Osteoblast (primary cell): Measurements from ENCODE around the gene MYF5. TPM values are rescaled to one million over a fixed set of nuclear protein-coding genes. Genes with fewer than 3 reads are reported as not detected.

Source experiments
- DNase-seq: peaks from one replicate; pipeline ENCODE4 v3.0.0; 2011; ENCODE audit warnings: low spot score, mixed read lengths; ENCODE audit not compliant: insufficient read length; ENCODE audit errors: missing footprints
- H2AFZ ChIP-seq: 2 replicates; pipeline ENCODE4 v1.6.0; 2011; ENCODE audit warnings: mild to moderate bottlenecking, low read length
- H3K27ac ChIP-seq: 2 replicates; pipeline ENCODE4 v1.5.1; 2011; ENCODE audit warnings: mild to moderate bottlenecking, low read depth, low read length, moderate library complexity
- H3K27me3 ChIP-seq: 2 replicates; pipeline ENCODE4 v1.6.0; 2012; ENCODE audit warnings: mild to moderate bottlenecking, control low read depth, inconsistent platforms, low read length, moderate library complexity; ENCODE audit not compliant: insufficient read depth
- H3K36me3 ChIP-seq: 2 replicates; pipeline ENCODE4 v1.5.1; 2011; ENCODE audit warnings: mild to moderate bottlenecking, low read length, control low read depth, moderate library complexity; ENCODE audit not compliant: insufficient read depth
- H3K4me1 ChIP-seq: 2 replicates; pipeline ENCODE4 v1.5.1; 2011; ENCODE audit warnings: mild to moderate bottlenecking, low read length, control low read depth, moderate library complexity; ENCODE audit not compliant: insufficient read depth
- H3K4me2 ChIP-seq: 2 replicates; pipeline ENCODE4 v1.6.0; 2011; ENCODE audit warnings: mild to moderate bottlenecking, low read length; ENCODE audit not compliant: insufficient read depth
- H3K4me3 ChIP-seq: fragments of 200-600 bp; sonication (generic); 3 replicates; pipeline ENCODE4 v1.5.1; 2012; ENCODE audit warnings: mild to moderate bottlenecking, low read length, inconsistent platforms; ENCODE audit not compliant: insufficient read depth
- H3K79me2 ChIP-seq: 2 replicates; pipeline ENCODE4 v1.6.0; 2012; ENCODE audit warnings: mild to moderate bottlenecking, low read length, control low read depth, inconsistent platforms; ENCODE audit not compliant: insufficient read depth
- H3K9me3 ChIP-seq: 2 replicates; pipeline ENCODE4 v1.5.1; 2011; ENCODE audit warnings: low read depth, low read length, control low read depth
- H4K20me1 ChIP-seq: 2 replicates; pipeline ENCODE4 v1.6.0; 2012; ENCODE audit warnings: mild to moderate bottlenecking, low read length, control low read depth; ENCODE audit not compliant: insufficient read depth
- total RNA-seq: library from RNA; depleted of rRNA; stranded (reverse); fragments of >200 nt; gene quantifications from 2 replicates; pipeline ENCODE4 v1.2.3, GENCODE V29; 2012
- TF ChIP-seq, protein P1 (sequence below): IDR thresholded peaks from 2 replicates; pipeline ENCODE4 v1.5.1; 2011; ENCODE audit warnings: mild to moderate bottlenecking, low read depth, low read length, moderate library complexity; ENCODE audit errors: extremely low read depth

The MYF5 gene
- total RNA-seq, 1 donor: not detected

GRCh38 chr12:80710727-80711449, 5.8 kb upstream of the MYF5 start:
- H3K79me2 ChIP-seq: no peaks in the 10 kb centered on the region
- H3K4me1 ChIP-seq: peaks cover 6% of the 10 kb centered on the region
- H3K4me2 ChIP-seq: peak overlapping the region; percentile 7
- no peaks in the 10 kb centered on the region for H3K9me3 ChIP-seq
- no peak overlapping the region for H3K4me3 ChIP-seq
- TF ChIP-seq, protein P1, sequence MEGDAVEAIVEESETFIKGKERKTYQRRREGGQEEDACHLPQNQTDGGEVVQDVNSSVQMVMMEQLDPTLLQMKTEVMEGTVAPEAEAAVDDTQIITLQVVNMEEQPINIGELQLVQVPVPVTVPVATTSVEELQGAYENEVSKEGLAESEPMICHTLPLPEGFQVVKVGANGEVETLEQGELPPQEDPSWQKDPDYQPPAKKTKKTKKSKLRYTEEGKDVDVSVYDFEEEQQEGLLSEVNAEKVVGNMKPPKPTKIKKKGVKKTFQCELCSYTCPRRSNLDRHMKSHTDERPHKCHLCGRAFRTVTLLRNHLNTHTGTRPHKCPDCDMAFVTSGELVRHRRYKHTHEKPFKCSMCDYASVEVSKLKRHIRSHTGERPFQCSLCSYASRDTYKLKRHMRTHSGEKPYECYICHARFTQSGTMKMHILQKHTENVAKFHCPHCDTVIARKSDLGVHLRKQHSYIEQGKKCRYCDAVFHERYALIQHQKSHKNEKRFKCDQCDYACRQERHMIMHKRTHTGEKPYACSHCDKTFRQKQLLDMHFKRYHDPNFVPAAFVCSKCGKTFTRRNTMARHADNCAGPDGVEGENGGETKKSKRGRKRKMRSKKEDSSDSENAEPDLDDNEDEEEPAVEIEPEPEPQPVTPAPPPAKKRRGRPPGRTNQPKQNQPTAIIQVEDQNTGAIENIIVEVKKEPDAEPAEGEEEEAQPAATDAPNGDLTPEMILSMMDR: no peak
- no peaks in the 10 kb centered on the region for H4K20me1 ChIP-seq
- H3K27me3 ChIP-seq: peaks cover 19% of the 10 kb centered on the region
- no peak overlapping the region for H2AFZ ChIP-seq
- no peaks in the 10 kb centered on the region for H3K36me3 ChIP-seq
- DNase-seq: no peak
- H3K27ac ChIP-seq: no peak overlapping the region

DNA sequence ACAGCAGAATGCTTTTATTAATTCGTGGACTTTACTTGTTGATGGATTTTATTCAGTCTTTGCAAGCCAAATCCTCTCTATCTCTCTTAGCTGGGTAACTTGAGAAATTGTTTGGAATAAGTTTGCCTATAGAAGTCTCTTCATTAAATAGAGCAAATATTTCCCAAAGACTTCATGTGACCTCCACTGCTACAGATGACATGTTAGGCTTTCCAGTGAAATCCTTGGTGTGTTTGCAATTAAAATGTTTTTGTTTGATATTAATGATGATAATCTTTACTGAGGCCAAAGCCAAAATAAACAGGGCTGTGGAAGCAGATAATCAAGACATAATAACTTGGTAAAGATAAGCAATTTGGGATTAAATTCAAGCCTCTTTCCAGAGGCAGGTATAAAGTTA, 4.8 kb upstream of the MYF5 start:
- H2AFZ ChIP-seq: no peak overlapping the region
- TF ChIP-seq, protein P1: no peak
- H3K9me3 ChIP-seq: no peaks in the 10 kb centered on the region
- no peak overlapping the region for H3K4me3 ChIP-seq
- DNase-seq: no peak
- no peaks in the 10 kb centered on the region for H3K79me2 ChIP-seq
- no peaks in the 10 kb centered on the region for H4K20me1 ChIP-seq
- no peak overlapping the region for H3K27ac ChIP-seq
- H3K4me1 ChIP-seq: peaks cover 6% of the 10 kb centered on the region
- peaks cover 28% of the 10 kb centered on the region for H3K27me3 ChIP-seq
- no peaks in the 10 kb centered on the region for H3K36me3 ChIP-seq
- H3K4me2 ChIP-seq: no peak overlapping the region

- Histone ChIP-seq H3K79me2 (no peaks in the 10 kb centered on the region), H3K9me3 (no peaks in the 10 kb centered on the region), H3K4me3 (no peak overlapping the region), H3K4me2 (no peak overlapping the region), H3K27me3 (peaks cover 35% of the 10 kb centered on the region), H2AFZ (no peak overlapping the region), H3K36me3 (no peaks in the 10 kb centered on the region), H4K20me1 (no peaks in the 10 kb centered on the region), H3K27ac (no peak overlapping the region), H3K4me1 (peaks cover 6% of the 10 kb centered on the region)
- no peak for DNase-seq
- TF ChIP-seq, protein P1: no peak
These were observed 3.8 kb upstream of the MYF5 start for GRCh38 chr12:80712866-80713265.

DNA sequence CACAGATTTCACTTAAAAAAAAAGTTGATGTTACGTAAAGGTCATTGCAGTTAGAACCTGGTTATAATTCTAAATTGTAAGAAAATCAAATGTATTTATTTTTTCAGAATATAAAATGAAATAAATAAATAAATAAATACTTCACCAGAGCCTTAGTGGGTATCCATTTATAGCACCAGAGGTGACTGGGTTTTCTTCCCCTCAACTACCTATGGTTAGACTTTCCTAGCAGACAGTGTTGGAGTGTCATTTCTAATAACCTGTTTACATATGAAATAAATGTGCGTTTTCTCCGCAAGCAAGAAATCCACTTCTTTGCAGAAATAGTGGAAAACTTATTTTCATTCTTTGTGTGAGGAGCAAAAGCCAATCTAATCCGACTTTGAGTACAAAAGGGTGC, 3.3 kb upstream of the MYF5 start:
- no peak for DNase-seq
- peaks cover 6% of the 10 kb centered on the region for H3K4me1 ChIP-seq
- H3K27me3 ChIP-seq: peaks cover 35% of the 10 kb centered on the region
- peak overlapping the region; percentile 94 for H2AFZ ChIP-seq
- TF ChIP-seq, protein P1: no peak
- H3K4me3 ChIP-seq: peak overlapping the region; percentile 70
- no peaks in the 10 kb centered on the region for H3K9me3 ChIP-seq
- H4K20me1 ChIP-seq: no peaks in the 10 kb centered on the region
- peak overlapping the region; percentile 92 for H3K4me2 ChIP-seq
- no peaks in the 10 kb centered on the region for H3K36me3 ChIP-seq
- no peak overlapping the region for H3K27ac ChIP-seq
- no peaks in the 10 kb centered on the region for H3K79me2 ChIP-seq
